ENCODE results near the gene THSD8.
A peak's percentile ranks its signal among the peaks of the same experiment; 100 is the strongest.

THSD8 gene

DNA sequence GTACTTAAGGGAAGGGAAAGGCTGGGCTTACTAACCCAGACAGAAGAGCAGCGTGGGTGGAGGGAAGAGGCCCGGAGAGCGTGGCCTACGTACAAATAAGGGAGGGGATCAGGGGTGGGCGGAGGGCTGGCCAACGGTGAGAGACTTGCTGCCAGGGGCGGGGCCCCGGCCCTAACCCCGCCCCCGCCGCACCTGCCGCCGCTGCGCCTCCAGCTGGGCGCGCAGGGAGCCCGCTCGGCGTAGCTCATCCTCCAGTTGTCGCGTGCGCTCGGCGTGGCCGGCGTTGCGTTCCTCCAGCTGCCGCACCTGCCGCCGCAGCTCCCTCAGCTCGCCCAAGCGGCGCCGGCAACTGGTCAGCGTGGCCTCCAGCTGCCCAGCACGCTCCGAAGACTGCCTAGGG lies 32.2 kb upstream of the THSD8 start:
- Histone ChIP-seq H3K27me3 (ENCODE audit: insufficient read depth, low read length) (no peaks in the 10 kb centered on the region; the same call in 1 of the 2 replicates), H3K36me3 (ENCODE audit: insufficient read depth, low read depth, low read length) (peaks cover 15% of the 10 kb centered on the region), H3K9ac (ENCODE audit: low read depth, low read length) (peak overlapping the region; percentile 53; the same call in 1 of the 2 replicates), H3K9me3 (ENCODE audit: insufficient read depth, low read depth, low read length) (no peaks in the 10 kb centered on the region), H3K4me3 (ENCODE audit: low read length) (peak overlapping the region; percentile 51; the same call in 1 of the 2 replicates), H3K4me1 (ENCODE audit: insufficient read depth, low read length) (peaks cover 3% of the 10 kb centered on the region; the same call in 1 of the 2 replicates), H3K27ac (ENCODE audit: low read length) (no peak overlapping the region)

DNA sequence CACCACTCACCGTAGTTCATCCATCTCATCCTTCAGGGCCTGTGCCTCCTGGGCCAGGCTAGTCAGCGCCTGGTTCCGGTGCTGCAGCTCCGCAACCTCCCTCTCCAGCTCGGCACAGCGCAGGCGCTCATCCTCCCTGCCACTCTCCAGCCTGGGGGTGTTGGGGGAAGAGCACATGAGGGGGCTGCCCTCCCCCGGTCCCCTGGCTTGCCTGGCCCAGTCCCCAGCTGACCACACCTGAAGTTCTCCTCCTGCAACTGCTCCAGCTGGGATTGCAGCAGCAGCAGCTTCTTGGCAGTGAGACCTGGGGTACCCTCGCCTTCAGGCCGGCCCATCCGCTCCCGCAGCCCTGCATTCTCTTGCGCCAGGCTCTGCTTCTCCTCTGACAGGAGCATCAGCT lies 30.9 kb upstream of the THSD8 start:
- Histone ChIP-seq H3K9me3 (ENCODE audit: insufficient read depth, low read depth, low read length) (no peaks in the 10 kb centered on the region), H3K4me1 (ENCODE audit: insufficient read depth, low read length) (peaks cover 3% of the 10 kb centered on the region; the same call in 1 of the 2 replicates), H3K4me3 (ENCODE audit: low read length) (no peak overlapping the region), H3K27me3 (ENCODE audit: insufficient read depth, low read length) (no peaks in the 10 kb centered on the region; the same call in 1 of the 2 replicates), H3K36me3 (ENCODE audit: insufficient read depth, low read depth, low read length) (peaks cover 10% of the 10 kb centered on the region; the same call in 1 of the 2 replicates), H3K9ac (ENCODE audit: low read depth, low read length) (no peak overlapping the region), H3K27ac (ENCODE audit: low read length) (no peak overlapping the region)

DNA sequence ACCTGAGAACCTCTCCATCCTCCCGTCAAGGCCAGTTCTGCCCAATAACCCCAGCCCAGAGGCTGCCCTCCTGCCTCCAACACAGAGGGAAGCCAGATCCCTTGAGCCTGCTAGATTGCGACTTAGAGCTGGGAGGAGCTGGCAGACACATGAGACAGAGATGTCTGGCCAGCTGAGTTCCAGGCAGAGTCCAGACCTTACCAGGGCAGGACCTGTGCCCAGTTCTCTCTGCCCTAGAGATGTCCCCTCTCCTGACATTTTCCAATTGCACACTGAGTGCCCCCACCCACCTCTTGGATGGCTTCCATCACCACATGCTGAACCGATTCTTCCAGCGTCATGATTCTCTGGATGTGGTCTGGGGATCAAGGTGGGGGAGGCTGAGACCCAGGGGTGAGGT lies 29.5 kb upstream of the THSD8 start:
- Histone ChIP-seq H3K27me3 (ENCODE audit: insufficient read depth, low read length) (no peaks in the 10 kb centered on the region; the same call in 1 of the 2 replicates), H3K27ac (ENCODE audit: low read length) (no peak overlapping the region), H3K4me3 (ENCODE audit: low read length) (no peak overlapping the region), H3K36me3 (ENCODE audit: insufficient read depth, low read depth, low read length) (peaks cover 10% of the 10 kb centered on the region; the same call in 1 of the 2 replicates), H3K9ac (ENCODE audit: low read depth, low read length) (no peak overlapping the region), H3K9me3 (ENCODE audit: insufficient read depth, low read depth, low read length) (no peaks in the 10 kb centered on the region), H3K4me1 (ENCODE audit: insufficient read depth, low read length) (peaks cover 3% of the 10 kb centered on the region; the same call in 1 of the 2 replicates)

DNA sequence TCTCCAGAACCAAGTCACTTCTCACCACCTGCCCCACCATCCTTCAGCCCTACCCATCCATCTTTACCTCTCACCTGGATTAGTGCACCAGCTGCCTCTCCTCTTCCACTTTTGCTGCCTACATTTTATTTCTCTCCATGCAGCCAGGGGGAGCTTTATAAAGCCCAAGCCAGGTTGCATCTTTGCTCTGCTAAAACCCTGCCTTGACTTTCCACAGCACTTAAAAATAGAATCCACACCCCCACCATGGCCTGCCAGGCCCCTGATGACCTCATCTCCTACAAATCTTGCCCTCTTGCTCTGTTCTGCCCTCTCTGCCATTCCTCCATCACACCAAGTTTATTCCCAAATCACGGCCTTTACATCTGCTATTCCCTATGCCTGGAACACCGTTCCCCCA lies 28.3 kb upstream of the THSD8 start:
- H3K27ac ChIP-seq (ENCODE audit: low read length), result no peak overlapping the region
- peaks cover 6% of the 10 kb centered on the region; the same call in 1 of the 2 replicates for H3K4me1 ChIP-seq (ENCODE audit: insufficient read depth, low read length)
- no peaks in the 10 kb centered on the region for H3K9me3 ChIP-seq (ENCODE audit: insufficient read depth, low read depth, low read length)
- H3K9ac ChIP-seq (ENCODE audit: low read depth, low read length), result no peak overlapping the region
- H3K27me3 ChIP-seq (ENCODE audit: insufficient read depth, low read length), result no peaks in the 10 kb centered on the region; the same call in 1 of the 2 replicates
- peaks cover 10% of the 10 kb centered on the region; the same call in 1 of the 2 replicates for H3K36me3 ChIP-seq (ENCODE audit: insufficient read depth, low read depth, low read length)
- no peak overlapping the region for H3K4me3 ChIP-seq (ENCODE audit: low read length)

DNA sequence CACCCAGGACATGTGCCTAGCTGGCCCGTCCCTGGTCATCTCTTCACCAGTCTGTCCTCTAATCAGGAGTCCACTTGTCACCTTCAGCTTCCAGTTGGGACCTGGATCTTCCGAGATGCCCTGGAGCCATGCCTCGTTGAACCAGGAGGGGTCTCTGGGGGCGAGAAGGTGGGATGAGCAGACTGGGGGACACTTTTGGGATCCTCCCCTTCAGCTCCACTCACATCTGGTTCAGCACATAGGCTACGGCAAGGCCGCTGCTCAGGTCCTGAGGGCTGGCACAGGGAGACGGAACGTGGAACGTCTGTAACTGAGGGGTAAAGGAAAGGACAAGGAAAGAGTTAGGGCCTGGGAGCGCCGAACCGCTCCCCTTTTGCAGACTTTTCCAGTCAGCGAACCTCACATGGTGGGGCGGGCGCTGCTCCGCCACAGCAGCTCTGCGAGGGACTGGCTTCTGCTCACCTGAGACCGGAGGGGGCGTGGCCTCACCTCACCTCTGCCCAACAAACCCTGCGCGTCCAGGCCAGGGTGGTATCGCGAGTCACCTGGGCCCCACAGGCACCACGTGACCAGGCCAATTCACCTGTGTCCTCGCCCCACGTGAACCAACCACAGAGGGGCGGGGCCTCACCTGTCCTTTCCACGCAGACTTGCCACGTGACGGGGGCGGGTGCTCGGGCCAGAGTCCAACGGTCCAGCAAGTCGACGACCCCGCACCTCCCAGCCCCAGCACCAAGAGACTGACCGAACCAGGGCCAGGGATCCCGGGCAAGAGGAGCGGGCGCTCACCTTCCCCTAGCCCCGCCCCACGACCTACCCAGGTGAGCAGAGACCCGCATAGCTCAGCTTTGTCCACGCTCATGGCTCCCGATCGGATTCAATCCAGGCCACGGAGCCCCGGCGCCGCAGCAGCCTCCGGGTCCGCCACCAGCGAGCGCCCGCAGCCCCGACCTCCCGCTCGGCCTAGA lies 27.0 kb upstream of the THSD8 start, which contains the start of gene HOOK2:
TSS of gene HOOK2 (minus strand) at position 965 of the 968 bp plus-strand sequence. CDS start at position 862, 103 bp downstream.
- Histone ChIP-seq H3K27ac (ENCODE audit: low read length) (peak within 1 kb of the TSS; percentile 67), H3K9me3 (ENCODE audit: insufficient read depth, low read depth, low read length) (no peaks in the 10 kb centered on the region), H3K9ac (ENCODE audit: low read depth, low read length) (peak within 1 kb of the TSS; percentile 85), H3K36me3 (ENCODE audit: insufficient read depth, low read depth, low read length) (peaks cover 10% of the 10 kb centered on the region; the same call in 1 of the 2 replicates), H3K4me1 (ENCODE audit: insufficient read depth, low read length) (peaks cover 16% of the 10 kb centered on the region; the same call in 1 of the 2 replicates), H3K4me3 (ENCODE audit: low read length) (peak within 1 kb of the TSS; percentile 83), H3K27me3 (ENCODE audit: insufficient read depth, low read length) (no peaks in the 10 kb centered on the region; the same call in 1 of the 2 replicates)

DNA sequence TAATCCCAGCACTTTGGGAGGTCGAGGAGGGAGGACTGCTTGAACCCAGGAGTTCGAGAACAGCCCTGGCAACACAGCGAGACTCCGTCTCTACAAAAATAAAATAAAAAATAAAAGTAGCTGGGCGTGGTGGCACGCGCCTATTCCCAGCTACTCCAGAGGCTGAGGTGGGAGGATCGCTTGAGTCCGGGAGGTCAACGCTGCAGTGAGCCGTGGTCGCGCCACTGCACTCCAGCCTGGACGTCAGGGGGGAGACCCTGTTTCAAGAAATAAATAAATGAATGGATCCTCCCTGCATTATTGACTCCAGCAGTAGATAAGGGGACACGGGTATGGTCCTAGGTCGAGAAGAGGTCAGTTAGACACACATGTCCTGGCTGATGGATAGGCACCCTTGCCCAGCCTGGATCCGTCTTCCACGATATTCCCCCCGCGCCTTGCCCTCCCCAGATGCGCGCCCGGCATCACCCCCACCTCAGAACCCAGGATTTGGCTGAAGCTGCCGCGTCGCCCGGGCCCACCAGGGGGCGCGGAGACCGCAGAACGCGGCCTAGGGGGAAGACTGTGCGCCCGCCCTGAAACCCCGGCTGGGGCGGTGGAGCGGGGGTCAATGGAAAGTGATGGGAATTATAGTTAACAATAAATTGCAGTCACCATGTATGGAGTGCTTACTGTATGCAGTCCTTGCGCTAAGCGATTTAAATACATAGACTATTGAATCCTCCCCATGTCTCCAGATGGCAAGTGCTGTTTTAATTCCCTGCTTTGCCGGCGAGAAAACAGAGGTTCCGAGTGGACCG lies 24.5 kb upstream of the THSD8 start:
- Histone ChIP-seq H3K9me3 (ENCODE audit: insufficient read depth, low read depth, low read length) (no peaks in the 10 kb centered on the region), H3K4me3 (ENCODE audit: low read length) (peak overlapping the region; percentile 88), H3K36me3 (ENCODE audit: insufficient read depth, low read depth, low read length) (0 out of 2 replicates have a peak, but pooled peaks cover 5% of the 10 kb centered on the region), H3K27ac (ENCODE audit: low read length) (no peak overlapping the region), H3K27me3 (ENCODE audit: insufficient read depth, low read length) (no peaks in the 10 kb centered on the region), H3K9ac (ENCODE audit: low read depth, low read length) (peak overlapping the region; percentile 64; the same call in 1 of the 2 replicates), H3K4me1 (ENCODE audit: insufficient read depth, low read length) (peaks cover 16% of the 10 kb centered on the region; the same call in 1 of the 2 replicates)

DNA sequence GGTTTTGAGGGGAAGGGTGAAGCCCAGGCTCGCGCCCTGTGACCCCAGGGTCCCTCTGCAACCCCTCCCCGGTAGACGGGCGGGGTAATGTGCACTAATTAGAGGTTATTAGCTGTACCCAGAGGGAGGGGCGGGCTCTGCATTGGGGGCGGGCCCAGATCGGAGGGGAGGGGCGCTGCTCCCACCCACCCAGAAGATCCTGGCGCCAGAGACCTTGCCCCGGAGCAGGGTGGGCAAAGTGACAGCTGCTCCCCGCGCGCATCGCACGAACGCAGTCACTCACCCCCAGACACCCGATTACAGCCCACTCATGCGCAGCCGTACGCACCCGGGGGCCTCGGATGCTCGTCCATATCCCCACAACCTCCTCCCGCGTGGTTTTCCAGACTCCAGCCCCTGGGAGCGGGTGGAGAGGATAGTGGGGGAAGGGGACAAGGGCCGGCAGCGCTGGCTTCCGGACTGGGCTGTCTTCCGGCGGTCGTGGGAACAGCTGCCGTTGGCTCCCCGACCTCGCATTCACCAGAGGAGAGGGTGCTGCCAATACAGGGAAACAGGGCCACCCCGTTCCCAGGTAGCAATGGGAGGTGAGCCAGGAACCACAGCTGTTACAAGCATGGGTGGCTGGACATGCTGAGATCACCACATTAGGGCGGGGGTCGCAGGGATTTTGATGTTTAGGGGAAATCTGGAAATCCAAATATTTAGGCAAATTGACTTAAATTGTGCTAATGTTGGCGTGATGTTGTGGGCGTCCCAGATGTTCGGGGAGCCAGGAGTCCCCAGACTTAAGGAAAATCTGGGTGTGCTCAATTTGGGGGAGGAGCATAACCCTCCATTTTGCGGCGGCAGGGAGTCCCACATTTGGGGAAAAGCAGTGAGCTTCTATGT lies 23.6 kb upstream of the THSD8 start:
- peaks cover 16% of the 10 kb centered on the region; the same call in 1 of the 2 replicates for H3K4me1 ChIP-seq (ENCODE audit: insufficient read depth, low read length)
- peak overlapping the region; percentile 88 for H3K4me3 ChIP-seq (ENCODE audit: low read length)
- no peaks in the 10 kb centered on the region for H3K9me3 ChIP-seq (ENCODE audit: insufficient read depth, low read depth, low read length)
- 0 out of 2 replicates have a peak, but pooled peaks cover 5% of the 10 kb centered on the region for H3K36me3 ChIP-seq (ENCODE audit: insufficient read depth, low read depth, low read length)
- no peaks in the 10 kb centered on the region for H3K27me3 ChIP-seq (ENCODE audit: insufficient read depth, low read length)
- no peak overlapping the region for H3K27ac ChIP-seq (ENCODE audit: low read length)
- peak overlapping the region; percentile 64; the same call in 1 of the 2 replicates for H3K9ac ChIP-seq (ENCODE audit: low read depth, low read length)

DNA sequence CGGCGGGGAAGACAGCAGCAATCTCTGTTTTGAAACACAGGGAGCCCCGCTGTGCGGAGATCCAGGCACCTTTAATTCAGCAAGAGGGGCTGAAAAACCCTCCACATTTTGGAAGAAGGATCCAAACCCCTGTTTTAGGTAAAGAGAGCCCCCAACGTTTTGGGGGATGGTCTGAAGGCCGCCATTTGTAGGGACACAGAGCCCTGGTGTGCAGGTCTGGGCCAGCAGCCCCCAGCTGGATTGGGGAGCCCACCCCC lies 23.0 kb upstream of the THSD8 start:
- 0 out of 2 replicates have a peak, but pooled peaks cover 5% of the 10 kb centered on the region for H3K36me3 ChIP-seq (ENCODE audit: insufficient read depth, low read depth, low read length)
- H3K4me3 ChIP-seq (ENCODE audit: low read length), result peak overlapping the region; percentile 88
- no peaks in the 10 kb centered on the region for H3K9me3 ChIP-seq (ENCODE audit: insufficient read depth, low read depth, low read length)
- H3K27ac ChIP-seq (ENCODE audit: low read length), result no peak overlapping the region
- H3K4me1 ChIP-seq (ENCODE audit: insufficient read depth, low read length), result peaks cover 20% of the 10 kb centered on the region; the same call in 1 of the 2 replicates
- no peaks in the 10 kb centered on the region for H3K27me3 ChIP-seq (ENCODE audit: insufficient read depth, low read length)
- peak overlapping the region; percentile 64; the same call in 1 of the 2 replicates for H3K9ac ChIP-seq (ENCODE audit: low read depth, low read length)

DNA sequence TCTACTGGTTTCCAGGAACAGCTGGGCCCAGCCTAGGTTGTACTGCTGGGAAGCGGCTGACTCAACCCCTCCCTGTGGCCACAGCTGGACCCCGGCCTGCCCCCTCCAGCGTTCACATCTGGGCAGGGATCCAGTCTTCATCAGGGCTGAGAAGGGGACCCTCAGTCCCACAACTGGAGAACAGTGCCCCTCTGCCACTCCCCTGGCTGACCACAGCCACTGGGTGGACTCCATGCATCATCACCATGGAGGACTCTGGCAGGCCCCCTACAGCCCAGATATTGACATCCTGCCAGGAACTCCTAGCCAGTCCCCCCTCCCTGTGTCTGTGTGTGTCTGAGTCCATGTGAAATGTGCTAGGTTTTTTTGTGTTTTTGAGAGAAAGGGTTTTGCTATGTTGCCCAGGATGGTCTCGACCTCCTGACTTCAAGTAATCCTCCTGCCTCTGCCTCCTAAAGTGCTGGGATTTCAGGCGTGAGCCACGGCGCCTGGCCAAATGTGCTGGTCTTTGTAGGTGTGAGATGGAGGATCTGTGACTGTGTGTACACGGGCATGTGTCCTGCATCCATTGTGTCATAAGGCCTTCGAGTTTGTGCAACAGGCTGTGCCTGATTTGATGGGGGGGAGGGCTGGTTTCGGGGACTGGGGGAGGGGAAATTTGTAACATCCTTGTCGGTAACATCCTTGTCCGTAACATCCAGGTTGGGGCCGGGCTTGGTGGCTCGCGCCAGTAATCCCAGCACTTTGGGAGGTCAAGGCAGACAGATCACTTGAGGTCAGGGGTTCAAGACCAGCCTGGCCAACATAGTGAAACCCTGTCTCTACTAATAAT lies 22.5 kb upstream of the THSD8 start:
- H3K9me3 ChIP-seq (ENCODE audit: insufficient read depth, low read depth, low read length), result no peaks in the 10 kb centered on the region
- peaks cover 19% of the 10 kb centered on the region; the same call in 1 of the 2 replicates for H3K4me1 ChIP-seq (ENCODE audit: insufficient read depth, low read length)
- H3K4me3 ChIP-seq (ENCODE audit: low read length), result peak overlapping the region; percentile 88
- no peak overlapping the region for H3K27ac ChIP-seq (ENCODE audit: low read length)
- H3K9ac ChIP-seq (ENCODE audit: low read depth, low read length), result peak overlapping the region; percentile 64; the same call in 1 of the 2 replicates
- H3K36me3 ChIP-seq (ENCODE audit: insufficient read depth, low read depth, low read length), result 0 out of 2 replicates have a peak, but pooled peaks cover 2% of the 10 kb centered on the region
- H3K27me3 ChIP-seq (ENCODE audit: insufficient read depth, low read length), result no peaks in the 10 kb centered on the region

DNA sequence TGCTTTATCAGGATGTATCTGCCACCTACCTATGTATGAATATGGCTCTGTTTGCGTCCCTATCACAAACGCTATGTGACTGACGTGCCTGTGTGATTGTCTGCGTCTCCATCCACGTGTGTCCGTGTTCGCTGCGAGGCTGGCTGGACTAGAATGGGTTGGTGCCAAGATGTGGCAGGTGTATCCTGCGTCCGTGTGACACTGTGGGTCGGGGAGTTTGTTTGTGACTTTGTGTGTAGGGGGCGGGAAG lies 19.8 kb upstream of the THSD8 start:
- Histone ChIP-seq H3K9ac (ENCODE audit: low read depth, low read length) (no peak overlapping the region; the same call in 1 of the 2 replicates), H3K4me1 (ENCODE audit: insufficient read depth, low read length) (peaks cover 17% of the 10 kb centered on the region; the same call in 1 of the 2 replicates), H3K27me3 (ENCODE audit: insufficient read depth, low read length) (no peaks in the 10 kb centered on the region), H3K27ac (ENCODE audit: low read length) (no peak overlapping the region), H3K9me3 (ENCODE audit: insufficient read depth, low read depth, low read length) (no peaks in the 10 kb centered on the region), H3K4me3 (ENCODE audit: low read length) (peak overlapping the region; percentile 70; the same call in 1 of the 2 replicates), H3K36me3 (ENCODE audit: insufficient read depth, low read depth, low read length) (no peaks in the 10 kb centered on the region)
